HG02678 (cell line): Measurements from ENCODE around the gene COL16A1.
A peak's percentile ranks its signal among the peaks of the same experiment; 100 is the strongest.

Source experiments
- ATAC-seq: cut with Tn5 transposase; IDR thresholded peaks from one replicate; pipeline ENCODE4 v1.9.1; 2021; ENCODE audit warnings: mild to moderate bottlenecking, moderate library complexity; ENCODE audit not compliant: unreplicated experiment

COL16A1 gene

GRCh38 chr1:31703431-31704270, at the start of gene COL16A1:
Gene COL16A1 (minus strand): TSS chr1:31704017. CDS start chr1:31702193, 1,824 bp downstream.
- no peak for ATAC-seq

GRCh38 chr1:31752952-31753475, 49.2 kb upstream of the COL16A1 start:
- ATAC-seq = no peak

- no peak for ATAC-seq
Observed at GRCh38 chr1:31752258-31752657, 48.4 kb upstream of the COL16A1 start.

- ATAC-seq = no peak
Observed at GRCh38 chr1:31751822-31752241, 48.0 kb upstream of the COL16A1 start.

- no peak for ATAC-seq
Observed at GRCh38 chr1:31750858-31751510, 47.2 kb upstream of the COL16A1 start.

GRCh38 chr1:31749785-31750735, 46.2 kb upstream of the COL16A1 start:
- ATAC-seq = no peak

- no peak for ATAC-seq
Observed at GRCh38 chr1:31748365-31748764, 44.5 kb upstream of the COL16A1 start.

- ATAC-seq = no peak
Observed at GRCh38 chr1:31747304-31747703, 43.5 kb upstream of the COL16A1 start.

GRCh38 chr1:31746687-31747086, 42.9 kb upstream of the COL16A1 start:
- ATAC-seq = no peak

GRCh38 chr1:31745946-31746670, 42.3 kb upstream of the COL16A1 start:
- no peak for ATAC-seq

- ATAC-seq = no peak
Observed at GRCh38 chr1:31745096-31745945, 41.5 kb upstream of the COL16A1 start.

- ATAC-seq = peak; percentile 56
Observed at GRCh38 chr1:31744165-31744888, 40.5 kb upstream of the COL16A1 start.

- no peak for ATAC-seq
Observed at GRCh38 chr1:31742462-31743212, 38.8 kb upstream of the COL16A1 start.

- no peak for ATAC-seq
Observed at GRCh38 chr1:31739346-31739745, 35.5 kb upstream of the COL16A1 start.

GRCh38 chr1:31736675-31737074, 32.9 kb upstream of the COL16A1 start:
- no peak for ATAC-seq

- no peak for ATAC-seq
Observed at GRCh38 chr1:31735571-31735970, 31.8 kb upstream of the COL16A1 start.

GRCh38 chr1:31734582-31735107, 30.8 kb upstream of the COL16A1 start:
- no peak for ATAC-seq
